Duodenal mucosa (tissue), 2 donors: ENCODE data around the gene TRIM44.

ENCODE experiments used
- H3K27ac ChIP-seq: one replicate; pipeline ENCODE4 v1.7.0; 2013; ENCODE audit warnings: low read depth, low read length
- H3K27me3 ChIP-seq, 2 donors: one replicate each; pipeline ENCODE4 v1.7.0; 2013; ENCODE audit warnings: low read length in 2 of 2, control low read depth in 1 of 2; ENCODE audit not compliant: insufficient read depth in 2 of 2, control insufficient read depth in 1 of 2
- H3K36me3 ChIP-seq, 2 donors: one replicate each; pipeline ENCODE4 v1.7.0; 2013; ENCODE audit warnings: low read length in 2 of 2, control low read depth in 1 of 2; ENCODE audit not compliant: insufficient read depth in 2 of 2, control insufficient read depth in 1 of 2
- H3K4me1 ChIP-seq, 2 donors: one replicate each; pipeline ENCODE4 v1.7.0; 2013; ENCODE audit warnings: low read length in 2 of 2, control low read depth in 1 of 2; ENCODE audit not compliant: insufficient read depth in 2 of 2, control insufficient read depth in 1 of 2
- H3K4me3 ChIP-seq, 2 donors: one replicate each; pipeline ENCODE4 v1.7.0; 2013; ENCODE audit warnings: low read length in 2 of 2, low read depth in 1 of 2
- H3K9ac ChIP-seq, 2 donors: one replicate each; pipeline ENCODE4 v1.7.0; 2013; ENCODE audit warnings: low read length in 2 of 2, low read depth in 1 of 2
- H3K9me3 ChIP-seq, 2 donors: one replicate each; pipeline ENCODE4 v1.7.0; 2013; ENCODE audit warnings: low read length in 2 of 2, control low read depth in 1 of 2; ENCODE audit not compliant: control insufficient read depth in 1 of 2

The TRIM44 gene

GRCh38 chr11:35809561-35809960 is 147.0 kb downstream of the TRIM44 start:
- Histone ChIP-seq H3K27ac (no peak overlapping the region), H3K4me3 (no peak overlapping the region), H3K4me1 (no peaks in the 10 kb centered on the region), H3K9ac (no peak overlapping the region), H3K27me3 (no peaks in the 10 kb centered on the region), H3K9me3 (no peaks in the 10 kb centered on the region), H3K36me3 (peaks cover 0 to 10% of the 10 kb centered on the region in 2 donors)

- H3K9me3 ChIP-seq = no peaks in the 10 kb centered on the region
- H3K4me3 ChIP-seq = no peak overlapping the region
- no peak overlapping the region for H3K27ac ChIP-seq
- no peak overlapping the region for H3K9ac ChIP-seq
- no peaks in the 10 kb centered on the region for H3K4me1 ChIP-seq
- H3K36me3 ChIP-seq = peaks cover 0 to 10% of the 10 kb centered on the region in 2 donors
- no peaks in the 10 kb centered on the region for H3K27me3 ChIP-seq
Observed at GRCh38 chr11:35810045-35810645, 147.6 kb downstream of the TRIM44 start.

GRCh38 chr11:35811783-35812182 is 149.2 kb downstream of the TRIM44 start:
- Histone ChIP-seq H3K9ac (no peak overlapping the region), H3K27ac (no peak overlapping the region), H3K36me3 (peaks cover 0 to 3% of the 10 kb centered on the region in 2 donors), H3K4me1 (no peaks in the 10 kb centered on the region), H3K9me3 (no peaks in the 10 kb centered on the region), H3K4me3 (no peak overlapping the region), H3K27me3 (no peaks in the 10 kb centered on the region)

- Histone ChIP-seq H3K36me3 (peaks cover 0 to 3% of the 10 kb centered on the region in 2 donors), H3K4me3 (no peak overlapping the region), H3K27me3 (no peaks in the 10 kb centered on the region), H3K9ac (no peak overlapping the region), H3K27ac (no peak overlapping the region), H3K4me1 (no peaks in the 10 kb centered on the region), H3K9me3 (no peaks in the 10 kb centered on the region)
Observed at GRCh38 chr11:35812828-35813227, 150.3 kb downstream of the TRIM44 start.

- Histone ChIP-seq H3K36me3 (peaks cover 0 to 3% of the 10 kb centered on the region in 2 donors), H3K4me1 (no peaks in the 10 kb centered on the region), H3K27ac (no peak overlapping the region)
Observed at GRCh38 chr11:35814081-35814695, 151.6 kb downstream of the TRIM44 start.

GRCh38 chr11:35814720-35815305 is 152.2 kb downstream of the TRIM44 start:
- Histone ChIP-seq H3K36me3 (peaks cover 0 to 3% of the 10 kb centered on the region in 2 donors), H3K27me3 (no peaks in the 10 kb centered on the region), H3K4me1 (no peaks in the 10 kb centered on the region), H3K4me3 (no peak overlapping the region), H3K9me3 (no peaks in the 10 kb centered on the region), H3K27ac (no peak overlapping the region), H3K9ac (no peak overlapping the region)

More at GRCh38 chr11:35814081-35814695, 151.6 kb downstream of the TRIM44 start:
- Histone ChIP-seq H3K27me3 (no peaks in the 10 kb centered on the region), H3K9ac (no peak overlapping the region), H3K4me3 (no peak overlapping the region), H3K9me3 (no peaks in the 10 kb centered on the region)

GRCh38 chr11:35815556-35816315 is 153.2 kb downstream of the TRIM44 start:
- Histone ChIP-seq H3K27ac (no peak overlapping the region), H3K4me3 (no peak overlapping the region)

GRCh38 chr11:35820614-35821013 is 158.0 kb downstream of the TRIM44 start:
- Histone ChIP-seq H3K4me1 (peaks cover 0 to 9% of the 10 kb centered on the region in 2 donors), H3K9ac (no peak overlapping the region), H3K36me3 (no peaks in the 10 kb centered on the region), H3K9me3 (no peaks in the 10 kb centered on the region), H3K27ac (no peak overlapping the region), H3K27me3 (no peaks in the 10 kb centered on the region), H3K4me3 (no peak overlapping the region)

More at GRCh38 chr11:35815556-35816315, 153.2 kb downstream of the TRIM44 start:
- Histone ChIP-seq H3K9me3 (no peaks in the 10 kb centered on the region), H3K9ac (no peak overlapping the region), H3K27me3 (no peaks in the 10 kb centered on the region), H3K4me1 (no peaks in the 10 kb centered on the region), H3K36me3 (no peaks in the 10 kb centered on the region)

- H3K9me3 ChIP-seq = no peaks in the 10 kb centered on the region
- H3K4me3 ChIP-seq = no peak overlapping the region
- H3K36me3 ChIP-seq = no peaks in the 10 kb centered on the region
- no peaks in the 10 kb centered on the region for H3K27me3 ChIP-seq
- H3K27ac ChIP-seq = no peak overlapping the region
- no peak overlapping the region for H3K9ac ChIP-seq
- peaks cover 0 to 9% of the 10 kb centered on the region in 2 donors for H3K4me1 ChIP-seq
Observed at GRCh38 chr11:35822815-35823495, 160.4 kb downstream of the TRIM44 start.
